HG02840 (cell line): Measurements from ENCODE around the gene MAP3K7CL.

Experiments
- ATAC-seq: cut with Tn5 transposase; IDR thresholded peaks from one replicate; pipeline ENCODE4 v1.9.1; 2021; ENCODE audit warnings: mild to moderate bottlenecking, moderate library complexity, moderate number of reproducible peaks; ENCODE audit not compliant: unreplicated experiment, low FRiP score

The MAP3K7CL gene

DNA sequence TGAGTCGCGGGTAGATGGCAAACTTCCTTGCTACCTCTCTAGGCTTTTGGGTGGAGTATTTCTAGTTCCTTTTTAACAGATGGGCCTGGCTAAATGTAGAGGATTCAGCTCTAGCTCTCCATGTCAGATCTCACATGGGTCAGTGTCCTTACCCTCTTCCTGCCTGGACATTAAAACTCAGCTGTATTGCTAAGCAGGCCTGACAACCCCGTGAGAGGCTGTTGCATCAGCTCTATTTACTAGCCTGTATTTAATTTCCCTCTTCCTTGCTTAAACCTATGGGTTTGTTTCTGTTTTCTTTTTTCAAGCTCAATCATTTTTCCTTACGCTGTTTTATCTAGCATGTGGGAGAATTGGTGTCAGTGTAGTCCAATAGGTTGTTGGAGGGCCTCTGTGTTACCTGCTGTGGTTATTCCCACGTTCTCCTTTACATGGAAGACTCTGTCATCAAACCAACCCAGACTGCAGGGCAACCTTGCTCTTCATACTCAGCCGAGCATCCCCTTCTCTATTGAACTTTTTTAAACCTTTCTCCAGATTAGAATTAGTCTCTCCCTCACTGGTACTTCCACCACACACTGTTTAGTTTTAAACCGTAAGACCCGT, 88.8 kb downstream of the MAP3K7CL start:
- no peak for ATAC-seq

- no peak for ATAC-seq
Observed at GRCh38 chr21:29221253-29221744, 90.9 kb downstream of the MAP3K7CL start.

DNA sequence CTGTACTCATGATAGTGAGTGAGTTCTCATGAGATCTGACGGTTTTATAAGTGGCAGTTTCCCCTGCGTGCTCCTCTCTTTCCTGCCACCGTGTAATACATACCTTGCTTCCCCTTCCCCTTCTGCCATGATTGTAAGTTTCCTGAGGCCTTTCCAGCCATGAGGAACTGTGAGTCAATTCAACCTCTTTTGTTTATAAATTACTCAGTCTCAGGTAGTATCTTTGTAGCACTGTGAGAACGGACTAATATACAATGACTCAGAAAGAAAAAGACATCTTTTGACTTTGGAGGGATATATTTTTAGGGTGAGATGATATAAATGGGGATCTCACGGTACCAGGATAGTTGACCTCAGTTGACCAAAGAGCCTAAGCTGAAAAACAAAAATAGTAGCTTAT, 93.6 kb downstream of the MAP3K7CL start:
- ATAC-seq: no peak
